Astrocyte (in vitro differentiated cells and primary cell): ENCODE data around the gene ZSCAN5B. TPM values are rescaled to one million over a fixed set of nuclear protein-coding genes. Genes with fewer than 3 reads are reported as not detected.
A peak's percentile ranks its signal among the peaks of the same experiment; 100 is the strongest.
"Not testable (repeated sequence)": the region's sequence is repeated elsewhere in the genome, so short reads cannot be mapped to it uniquely, and the experiment has no call there.

Experiments
- DNase-seq: peaks from one replicate; pipeline ENCODE4 v3.0.0-alpha.2; 2010; ENCODE audit warnings: low read depth
- FAIRE-seq: peaks from 2 replicates; lab custom pipeline; 2011; peaks lifted over from hg19 to GRCh38; lab: Jason Lieb, UNC
- H2AFZ ChIP-seq: 2 replicates; pipeline ENCODE4 v1.6.0; 2012; ENCODE audit warnings: low read depth, low read length, inconsistent platforms
- H3K27ac ChIP-seq: 2 replicates; pipeline ENCODE4 v1.5.1; 2011; ENCODE audit warnings: low read depth, low read length, inconsistent platforms
- H3K27me3 ChIP-seq: 2 replicates; pipeline ENCODE4 v1.6.0; 2011; ENCODE audit warnings: low read length, inconsistent platforms; ENCODE audit not compliant: insufficient read depth
- H3K36me3 ChIP-seq: 2 replicates; pipeline ENCODE4 v1.5.1; 2011; ENCODE audit warnings: low read length, inconsistent platforms; ENCODE audit not compliant: insufficient read depth
- H3K4me1 ChIP-seq: 2 replicates; pipeline ENCODE4 v1.5.1; 2011; ENCODE audit warnings: low read length, inconsistent platforms; ENCODE audit not compliant: insufficient read depth
- H3K4me2 ChIP-seq: 2 replicates; pipeline ENCODE4 v1.6.0; 2012; ENCODE audit warnings: low read length, inconsistent platforms
- H3K4me3 ChIP-seq: 2 replicates; pipeline ENCODE4 v1.5.1; 2011; ENCODE audit warnings: low read depth, mild to moderate bottlenecking, low read length, inconsistent platforms; ENCODE audit not compliant: insufficient read depth
- H3K79me2 ChIP-seq: 2 replicates; pipeline ENCODE4 v1.6.0; 2012; ENCODE audit warnings: mild to moderate bottlenecking, low read length, inconsistent platforms; ENCODE audit not compliant: insufficient read depth
- H3K9ac ChIP-seq: 2 replicates; pipeline ENCODE4 v1.6.0; 2012; ENCODE audit warnings: mild to moderate bottlenecking, low read length, inconsistent platforms
- H3K9me3 ChIP-seq: 2 replicates; pipeline ENCODE4 v1.5.1; 2012; ENCODE audit warnings: low read depth, mild to moderate bottlenecking, low read length, inconsistent platforms; ENCODE audit not compliant: insufficient read depth
- H4K20me1 ChIP-seq: 2 replicates; pipeline ENCODE4 v1.6.0; 2012; ENCODE audit warnings: low read length, inconsistent platforms; ENCODE audit not compliant: insufficient read depth
- H3K27ac Mint-ChIP-seq: one replicate; pipeline ENCODE4 v1.8.0; 2021; ENCODE audit warnings: mild to moderate bottlenecking, mixed read lengths; ENCODE audit not compliant: unreplicated experiment
- H3K27me3 Mint-ChIP-seq: one replicate; pipeline ENCODE4 v1.8.0; 2021; ENCODE audit warnings: low read depth, mixed read lengths; ENCODE audit not compliant: unreplicated experiment
- H3K36me3 Mint-ChIP-seq: one replicate; pipeline ENCODE4 v1.8.0; 2021; ENCODE audit warnings: low read depth, mixed read lengths; ENCODE audit not compliant: unreplicated experiment
- H3K4me1 Mint-ChIP-seq: one replicate; pipeline ENCODE4 v1.8.0; 2021; ENCODE audit warnings: low read depth, mixed read lengths; ENCODE audit not compliant: unreplicated experiment
- H3K4me3 Mint-ChIP-seq: one replicate; pipeline ENCODE4 v1.8.0; 2021; ENCODE audit warnings: mild to moderate bottlenecking, moderate library complexity, mixed read lengths; ENCODE audit not compliant: unreplicated experiment
- H3K9me3 Mint-ChIP-seq: one replicate; pipeline ENCODE4 v1.8.0; 2021; ENCODE audit warnings: mild to moderate bottlenecking, mixed read lengths; ENCODE audit not compliant: unreplicated experiment
- CTCF ChIP-seq: IDR thresholded peaks from 2 replicates; pipeline ENCODE4 v1.5.1; 2011; ENCODE audit warnings: low read depth, mild to moderate bottlenecking, inconsistent platforms, low read length, moderate library complexity; ENCODE audit not compliant: insufficient read depth
- EZH2 ChIP-seq: IDR thresholded peaks from 2 replicates; pipeline ENCODE4 v1.6.1; 2012; ENCODE audit warnings: mild to moderate bottlenecking, low read length, inconsistent platforms; ENCODE audit not compliant: insufficient read depth
- total RNA-seq: library from RNA; stranded (reverse); gene quantifications from 2 replicates; pipeline ENCODE4 v1.2.1, GENCODE V29; 2021

The ZSCAN5B gene
- total RNA-seq, 1 donor from 2014 or later = not detected

GRCh38 chr19:56217039-56217949, 19.7 kb upstream of the ZSCAN5B start:
- peak overlapping the region; percentile 50 for H3K9ac ChIP-seq

GRCh38 chr19:56211718-56212117, 14.1 kb upstream of the ZSCAN5B start:
- Mint-ChIP-seq H3K27me3 (peaks cover 20% of the 10 kb centered on the region), H3K36me3 (no peaks in the 10 kb centered on the region), H3K9me3 (peaks cover 4% of the 10 kb centered on the region), H3K4me1 (no peaks in the 10 kb centered on the region), H3K4me3 (no peak overlapping the region), H3K27ac (no peak overlapping the region)
- H2AFZ ChIP-seq = no peak overlapping the region
- no peaks in the 10 kb centered on the region for H3K36me3 ChIP-seq
- no peaks in the 10 kb centered on the region for H3K9me3 ChIP-seq
- FAIRE-seq (no peak), DNase-seq (no peak)
- H3K27me3 ChIP-seq = no peaks in the 10 kb centered on the region
- no peak overlapping the region for H3K4me3 ChIP-seq
- no peaks in the 10 kb centered on the region for H3K4me1 ChIP-seq
- H3K9ac ChIP-seq = no peak overlapping the region
- H3K79me2 ChIP-seq = no peaks in the 10 kb centered on the region
- no peaks in the 10 kb centered on the region for H4K20me1 ChIP-seq
- H3K27ac ChIP-seq = no peak overlapping the region
- no peak overlapping the region for H3K4me2 ChIP-seq
- TF ChIP-seq EZH2 (no peak), CTCF (no peak)

More at GRCh38 chr19:56217039-56217949, 19.7 kb upstream of the ZSCAN5B start:
- Mint-ChIP-seq H3K27ac (no peak overlapping the region), H3K36me3 (no peaks in the 10 kb centered on the region), H3K9me3 (no peaks in the 10 kb centered on the region), H3K4me1 (no peaks in the 10 kb centered on the region), H3K27me3 (peaks cover 13% of the 10 kb centered on the region), H3K4me3 (no peak overlapping the region)
- Histone ChIP-seq H2AFZ (peak overlapping the region; percentile 57), H3K27ac (no peak overlapping the region), H3K9me3 (no peaks in the 10 kb centered on the region), H4K20me1 (no peaks in the 10 kb centered on the region), H3K4me3 (peak overlapping the region; percentile 33), H3K36me3 (no peaks in the 10 kb centered on the region), H3K27me3 (no peaks in the 10 kb centered on the region), H3K79me2 (no peaks in the 10 kb centered on the region), H3K4me2 (peak overlapping the region; percentile 84), H3K4me1 (no peaks in the 10 kb centered on the region)
- TF ChIP-seq CTCF (no peak), EZH2 (no peak)
- peak; percentile 29 for DNase-seq
- FAIRE-seq = no peak

- not testable (repeated sequence) for H3K79me2 ChIP-seq, H3K4me2 ChIP-seq, H3K36me3 ChIP-seq, H3K9me3 ChIP-seq, H3K4me1 ChIP-seq, H3K27ac Mint-ChIP-seq, DNase-seq, H3K4me3 ChIP-seq, H4K20me1 ChIP-seq, H3K9me3 Mint-ChIP-seq, H2AFZ ChIP-seq, H3K36me3 Mint-ChIP-seq, H3K27me3 ChIP-seq, H3K4me1 Mint-ChIP-seq, H3K4me3 Mint-ChIP-seq, FAIRE-seq, H3K27ac ChIP-seq, H3K9ac ChIP-seq
- peaks cover 30% of the 10 kb centered on the region for H3K27me3 Mint-ChIP-seq
Observed at GRCh38 chr19:56210036-56210435, 12.5 kb upstream of the ZSCAN5B start.
